SK-N-MC (cell line): ENCODE results near the gene RASA3.

ENCODE experiments used
- EZH2 ChIP-seq: fragments of 200-600 bp; sonication (generic); IDR thresholded peaks from one replicate; pipeline ENCODE4 v1.6.1; 2017; ENCODE audit warnings: antibody characterized with exemption
- POLR2AphosphoS5 ChIP-seq: IDR thresholded peaks from 2 replicates; pipeline ENCODE4 v1.6.1; 2012; ENCODE audit warnings: mild to moderate bottlenecking, low read depth, low read length, borderline replicate concordance

DNA sequence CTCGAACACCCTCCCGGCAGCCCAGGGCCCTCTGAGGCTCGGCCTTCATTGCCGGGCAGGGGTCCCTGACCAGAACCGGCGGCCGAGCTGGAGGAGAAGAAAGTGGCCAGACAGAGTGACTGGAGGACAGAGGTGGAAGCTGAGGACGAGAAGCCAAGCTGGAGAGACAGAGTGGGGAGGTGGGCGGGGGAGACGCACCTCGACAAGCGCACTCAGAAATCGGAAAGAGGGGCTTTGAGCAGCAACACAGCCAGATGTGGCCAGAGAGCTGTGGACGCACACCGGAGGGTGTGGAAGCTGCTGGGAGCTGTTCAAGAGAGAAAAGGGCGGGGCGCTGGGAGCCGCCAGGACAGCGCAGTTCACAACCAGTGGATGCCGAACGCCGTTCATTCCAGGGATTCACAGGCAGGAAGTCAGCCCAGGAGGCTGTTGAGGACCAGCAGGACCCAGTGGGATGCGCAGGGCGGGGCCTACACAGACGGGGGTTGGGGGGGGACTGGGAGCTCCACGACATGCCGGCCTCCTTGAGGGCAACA, 130.3 kb downstream of the RASA3 start:
- no peak for TF ChIP-seq EZH2
- TF ChIP-seq POLR2AphosphoS5, result no peak
